Immature natural killer cell (primary cell): ENCODE results near the gene SH2D5. TPM values are rescaled to one million over a fixed set of nuclear protein-coding genes. Genes with fewer than 3 reads are reported as not detected.
"Not testable (repeated sequence)": the region's sequence is repeated elsewhere in the genome, so short reads cannot be mapped to it uniquely, and the experiment has no call there.

Source experiments
- DNase-seq, 3 donors: peaks; one replicate each; pipeline ENCODE4 v3.0.0; 2022; ENCODE audit warnings: mixed read lengths in 1 of 3
- H3K27ac Mint-ChIP-seq, 6 donors: one replicate each; pipeline ENCODE4 v1.8.0; 2020; ENCODE audit warnings: mixed read lengths in 6 of 6, mild to moderate bottlenecking in 5 of 6, inconsistent platforms in 4 of 6, moderate library complexity in 3 of 6
- H3K27me3 Mint-ChIP-seq, 3 donors: one replicate each; pipeline ENCODE4 v1.8.0; 2020 to 2021; ENCODE audit warnings: low read depth in 3 of 3, mild to moderate bottlenecking in 3 of 3, mixed read lengths in 3 of 3, moderate library complexity in 3 of 3, inconsistent platforms in 1 of 3
- H3K36me3 Mint-ChIP-seq, 3 donors: one replicate each; pipeline ENCODE4 v1.8.0; 2020; ENCODE audit warnings: mixed read lengths in 3 of 3, inconsistent platforms in 2 of 3, mild to moderate bottlenecking in 2 of 3
- H3K4me1 Mint-ChIP-seq, 2 donors: one replicate each; pipeline ENCODE4 v1.8.0; 2020; ENCODE audit warnings: inconsistent platforms in 2 of 2, mild to moderate bottlenecking in 2 of 2, mixed read lengths in 2 of 2, moderate library complexity in 1 of 2
- H3K4me3 Mint-ChIP-seq, 5 donors: one replicate each; pipeline ENCODE4 v1.8.0; 2020; ENCODE audit warnings: mild to moderate bottlenecking in 5 of 5, mixed read lengths in 5 of 5, inconsistent platforms in 3 of 5, moderate library complexity in 3 of 5
- H3K9me3 Mint-ChIP-seq, 6 donors: one replicate each; pipeline ENCODE4 v1.8.0; 2020; ENCODE audit warnings: mild to moderate bottlenecking in 6 of 6, mixed read lengths in 6 of 6, inconsistent platforms in 4 of 6, moderate library complexity in 3 of 6
- polyA plus RNA-seq, 3 donors: library from polyadenylated mRNA; unstranded; fragments of 300-500 nt; fragmentation: Illumina TruSeq; gene quantifications; one replicate each; pipeline ENCODE4 v1.2.3, GENCODE V29; 2021

Gene SH2D5
- polyA plus RNA-seq, 3 donors from 2014 or later, result not detected

DNA sequence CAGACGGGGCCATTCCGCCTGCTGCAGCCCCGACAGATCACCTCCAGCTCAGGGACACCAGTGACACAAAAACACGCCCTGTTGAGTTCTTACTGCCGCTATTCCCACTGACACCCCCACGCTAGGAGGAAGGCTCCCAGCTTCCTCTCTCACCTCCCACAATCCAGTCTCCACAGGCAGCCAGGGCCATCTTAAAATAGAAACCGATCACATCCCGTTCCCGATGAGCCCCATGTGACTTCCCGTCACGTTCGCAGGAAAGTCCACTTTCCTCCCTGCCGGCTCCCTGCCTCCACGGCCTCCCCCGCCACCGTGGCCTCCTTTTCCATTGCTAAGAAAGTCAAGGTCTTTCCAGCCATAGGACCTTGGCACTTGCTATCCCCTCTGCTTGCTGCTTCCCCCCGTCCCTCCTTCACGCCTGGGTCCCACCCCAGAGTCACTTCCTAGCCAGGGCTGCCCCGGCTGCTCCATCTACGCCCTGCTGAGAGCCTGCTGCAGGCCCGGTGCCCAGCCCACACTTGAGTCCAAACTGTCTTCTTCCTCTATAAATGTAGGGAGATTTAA is 47.3 kb downstream of the SH2D5 start:
- Mint-ChIP-seq H3K36me3 (peaks cover 0 to 2% (median 0%) of the 10 kb centered on the region in 3 donors), H3K4me3 (no peak overlapping the region), H3K9me3 (peaks cover 0 to 2% (median 0%) of the 10 kb centered on the region in 6 donors), H3K4me1 (no peaks in the 10 kb centered on the region), H3K27me3 (peaks cover 0 to 5% (median 1%) of the 10 kb centered on the region in 3 donors), H3K27ac (no peak overlapping the region)
- no peak for DNase-seq

DNA sequence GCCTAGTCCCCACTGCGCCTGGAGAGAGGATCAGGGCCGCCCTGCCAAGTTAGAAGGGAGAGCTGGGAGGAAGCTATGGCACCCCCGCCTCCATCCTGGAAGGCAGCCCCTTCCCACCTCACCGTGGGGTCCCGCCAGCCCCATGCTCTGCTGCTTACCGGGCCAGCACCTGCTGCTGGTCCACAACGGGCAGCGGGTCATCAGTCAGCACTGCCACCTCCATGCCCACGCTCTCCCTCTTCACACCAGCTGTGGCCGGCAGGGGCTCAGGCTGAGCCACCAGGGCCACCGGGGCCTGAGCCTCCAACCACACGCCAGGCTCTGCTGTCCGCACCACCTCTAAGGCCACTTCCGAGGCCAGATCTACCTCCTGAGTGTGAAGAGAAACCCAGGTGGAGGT is 47.9 kb downstream of the SH2D5 start:
- Mint-ChIP-seq H3K4me3 (no peak overlapping the region), H3K9me3 (peaks cover 0 to 2% (median 0%) of the 10 kb centered on the region in 6 donors), H3K27ac (no peak overlapping the region), H3K27me3 (peaks cover 0 to 5% (median 1%) of the 10 kb centered on the region in 3 donors), H3K36me3 (peaks cover 0 to 2% (median 0%) of the 10 kb centered on the region in 3 donors), H3K4me1 (no peaks in the 10 kb centered on the region)
- no peak for DNase-seq

DNA sequence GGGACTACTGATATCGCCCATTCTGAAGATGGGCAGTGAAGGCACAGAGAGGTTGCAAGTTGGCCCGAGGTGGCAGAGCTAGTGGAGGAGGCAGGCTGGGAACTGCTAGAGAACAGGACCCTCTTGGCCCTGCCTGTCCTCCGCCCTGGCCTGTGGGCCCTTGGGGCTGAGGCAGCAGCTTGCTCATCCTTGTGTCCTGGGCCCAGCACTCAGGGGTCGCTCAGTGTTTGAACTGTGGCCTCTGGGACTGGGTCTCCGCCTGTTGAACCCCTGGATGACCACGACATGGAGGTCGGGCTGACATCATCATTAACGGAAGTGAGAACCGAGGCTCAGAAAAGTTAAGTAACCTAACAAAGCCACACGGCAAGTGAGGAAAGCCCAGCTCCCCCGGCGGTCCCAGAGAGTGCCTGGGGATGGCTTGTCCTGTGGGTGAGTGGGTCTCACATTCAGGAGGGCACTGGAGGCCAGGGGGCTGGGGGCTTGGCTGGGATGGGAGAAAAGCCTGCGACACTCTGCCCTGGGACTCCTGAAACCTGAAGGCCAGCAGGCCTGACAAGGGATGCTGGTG is 48.4 kb downstream of the SH2D5 start:
- H3K4me3 Mint-ChIP-seq, result no peak overlapping the region
- H3K4me1 Mint-ChIP-seq, result no peaks in the 10 kb centered on the region
- H3K27me3 Mint-ChIP-seq, result peaks cover 0 to 5% (median 1%) of the 10 kb centered on the region in 3 donors
- no peak for DNase-seq
- H3K36me3 Mint-ChIP-seq, result peaks cover 0 to 2% (median 0%) of the 10 kb centered on the region in 3 donors
- no peak overlapping the region for H3K27ac Mint-ChIP-seq
- peaks cover 0 to 2% (median 0%) of the 10 kb centered on the region in 6 donors for H3K9me3 Mint-ChIP-seq

DNA sequence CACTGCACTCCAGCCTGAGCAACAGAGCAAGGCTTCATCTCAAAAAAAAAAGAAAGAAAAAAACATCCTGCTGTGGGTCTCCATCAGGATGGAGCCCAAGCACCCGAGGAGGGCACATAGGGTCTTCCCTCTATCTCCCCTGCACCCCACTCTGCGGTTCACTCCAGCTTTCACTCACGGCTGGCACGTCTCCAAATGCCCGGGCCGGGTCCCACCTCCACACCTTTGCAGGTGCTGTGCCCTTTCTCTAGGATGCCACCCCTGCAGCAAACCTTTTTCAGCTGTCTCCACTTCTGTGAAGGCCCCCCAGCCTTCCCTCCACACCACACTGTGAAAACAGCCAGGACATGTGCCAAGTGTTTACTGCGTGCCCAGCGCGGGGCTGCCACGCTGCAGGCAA is 48.9 kb downstream of the SH2D5 start:
- no peak for DNase-seq
- Mint-ChIP-seq H3K4me1 (peaks cover 4% of the 10 kb centered on the region in 2 donors), H3K9me3 (peaks cover 0 to 2% (median 0%) of the 10 kb centered on the region in 6 donors), H3K4me3 (no peak overlapping the region), H3K27me3 (peaks cover 0 to 5% (median 1%) of the 10 kb centered on the region in 3 donors), H3K36me3 (peaks cover 0 to 2% (median 0%) of the 10 kb centered on the region in 3 donors), H3K27ac (no peak overlapping the region)

DNA sequence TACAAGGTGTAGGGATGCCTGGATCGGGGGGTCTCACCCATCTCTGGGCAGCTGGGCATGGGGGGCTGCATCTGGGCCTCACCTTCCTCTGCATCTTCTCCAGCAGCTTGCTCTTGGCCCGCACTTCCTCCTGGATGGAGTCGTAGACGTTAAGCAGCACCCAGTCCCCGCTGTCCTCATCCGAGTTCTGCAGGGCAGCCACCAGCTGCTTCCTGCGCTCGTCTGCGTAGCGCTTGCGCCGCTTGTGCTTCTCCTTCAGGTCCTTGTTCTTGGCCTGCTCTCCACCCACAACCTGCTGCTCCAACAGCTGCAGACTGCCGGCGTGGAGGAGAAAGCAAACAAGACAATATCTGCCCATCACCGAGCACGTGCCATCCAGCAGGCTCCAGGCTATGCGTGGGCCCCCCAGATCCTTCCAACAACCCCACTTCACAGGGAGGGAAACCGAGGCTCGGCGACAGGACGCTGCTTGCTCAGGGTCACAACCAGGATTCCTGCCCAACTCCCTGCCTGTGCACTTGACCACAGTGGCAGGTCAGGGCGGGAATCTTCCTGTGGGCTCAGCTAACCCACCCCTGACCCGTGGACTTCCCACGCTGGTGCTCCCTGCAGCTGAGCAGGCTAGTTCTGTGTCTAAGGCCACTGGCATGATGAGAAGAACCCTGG is 49.8 kb downstream of the SH2D5 start:
- Mint-ChIP-seq H3K4me3 (no peak overlapping the region), H3K36me3 (peaks cover 0 to 2% (median 0%) of the 10 kb centered on the region in 3 donors), H3K27ac (no peak overlapping the region), H3K9me3 (peaks cover 0 to 2% (median 0%) of the 10 kb centered on the region in 6 donors), H3K4me1 (peaks cover 9 to 11% of the 10 kb centered on the region in 2 donors), H3K27me3 (peaks cover 0 to 7% (median 1%) of the 10 kb centered on the region in 3 donors)
- no peak for DNase-seq

DNA sequence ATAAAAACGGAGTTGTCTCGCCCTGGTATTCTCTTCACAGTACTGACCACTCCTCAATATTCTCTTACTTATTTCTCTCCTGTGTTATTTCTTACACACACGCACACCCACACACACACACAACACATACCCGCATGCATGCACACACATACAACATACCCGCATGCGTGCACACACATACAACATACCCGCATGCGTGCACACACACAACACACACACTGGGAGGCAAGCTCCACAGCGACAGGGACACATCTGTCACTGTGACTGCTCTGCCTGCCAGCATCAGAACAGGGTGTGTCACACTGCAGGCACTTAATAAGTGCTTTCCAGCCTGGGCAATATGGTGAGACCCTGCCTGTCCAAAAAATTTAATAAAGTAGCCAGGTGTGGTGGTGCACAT is 50.5 kb downstream of the SH2D5 start:
- Mint-ChIP-seq H3K9me3 (peaks cover 0 to 2% (median 0%) of the 10 kb centered on the region in 6 donors), H3K36me3 (peaks cover 0 to 2% (median 0%) of the 10 kb centered on the region in 3 donors), H3K27me3 (peaks cover 2 to 7% (median 4%) of the 10 kb centered on the region in 3 donors), H3K27ac (no peak overlapping the region), H3K4me3 (no peak overlapping the region), H3K4me1 (peaks cover 9 to 11% of the 10 kb centered on the region in 2 donors)
- DNase-seq, result no peak

DNA sequence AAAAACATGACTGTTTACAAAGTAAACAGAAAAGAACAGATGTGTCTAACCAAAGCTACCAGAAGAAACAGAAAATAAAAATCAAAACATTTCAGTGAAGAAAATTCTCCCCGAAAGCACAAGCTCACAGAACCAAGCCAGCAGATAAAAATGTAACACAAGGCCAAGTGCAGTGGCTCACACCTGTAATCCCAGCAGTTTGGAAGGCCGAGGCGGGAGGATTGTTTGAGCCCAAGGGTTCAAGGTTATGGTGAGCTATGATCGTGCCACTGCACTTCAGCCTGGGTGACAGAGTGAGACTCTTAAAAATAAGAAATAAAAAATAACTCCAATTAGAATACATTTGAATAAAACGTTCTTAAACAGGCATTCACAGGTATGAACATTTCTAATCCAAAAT is 52.2 kb downstream of the SH2D5 start:
- Mint-ChIP-seq H3K27ac (no peak overlapping the region), H3K27me3 (peaks cover 4 to 11% (median 5%) of the 10 kb centered on the region in 3 donors), H3K9me3 (peaks cover 0 to 2% (median 0%) of the 10 kb centered on the region in 6 donors), H3K36me3 (peaks cover 0 to 2% (median 0%) of the 10 kb centered on the region in 3 donors), H3K4me3 (no peak overlapping the region), H3K4me1 (peaks cover 9 to 11% of the 10 kb centered on the region in 2 donors)
- no peak for DNase-seq

DNA sequence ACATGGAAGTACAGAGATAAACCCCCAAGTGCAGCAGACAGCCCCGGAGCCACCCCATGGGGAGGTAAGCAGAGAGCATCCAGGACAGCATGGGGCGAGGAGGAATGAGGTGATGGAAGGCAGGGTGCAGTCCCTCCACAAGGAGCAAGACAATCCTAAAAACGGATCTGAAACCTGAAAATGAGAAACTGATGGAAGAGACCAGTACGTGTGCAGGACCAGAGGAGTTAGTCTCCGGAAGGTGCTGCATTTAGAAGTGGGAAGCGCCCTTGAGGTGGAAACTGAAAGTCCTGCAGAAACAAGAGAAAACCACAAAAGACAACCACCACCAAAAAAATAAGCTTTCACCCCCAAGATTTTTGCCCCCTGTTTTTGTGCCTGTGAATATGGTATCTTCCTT is 53.9 kb downstream of the SH2D5 start:
- H3K4me1 Mint-ChIP-seq, result peaks cover 9 to 11% of the 10 kb centered on the region in 2 donors
- DNase-seq, result peak in 1 of 3 donors; percentile 17
- H3K27ac Mint-ChIP-seq, result peak overlapping the region in 1 of 6 donors; percentile 59
- peaks cover 0 to 2% (median 0%) of the 10 kb centered on the region in 3 donors for H3K36me3 Mint-ChIP-seq
- peaks cover 3 to 11% (median 5%) of the 10 kb centered on the region in 3 donors for H3K27me3 Mint-ChIP-seq
- H3K9me3 Mint-ChIP-seq, result peaks cover 0 to 2% (median 0%) of the 10 kb centered on the region in 6 donors
- H3K4me3 Mint-ChIP-seq, result peak overlapping the region; percentile 18 to 73 (median 45)

DNA sequence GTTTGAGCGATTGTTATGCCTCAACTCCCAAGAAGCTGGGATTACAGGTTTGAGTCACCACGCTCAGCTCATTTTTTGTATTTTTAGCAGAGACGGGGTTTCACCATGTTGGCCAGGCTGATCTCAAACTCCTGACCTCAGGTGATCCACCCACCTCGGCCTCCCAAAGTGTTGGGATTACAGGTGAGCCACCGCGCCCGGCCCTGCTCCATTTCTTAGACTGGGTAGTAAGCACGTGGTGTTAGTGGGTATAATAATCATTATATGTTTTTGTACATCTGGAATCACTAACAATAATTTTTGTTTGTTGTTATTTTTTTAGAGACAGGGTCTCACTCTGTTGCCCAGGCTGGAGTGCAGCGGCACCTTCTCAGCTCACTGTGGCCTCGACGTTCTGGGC is 58.9 kb downstream of the SH2D5 start:
- H3K4me3 Mint-ChIP-seq, H3K9me3 Mint-ChIP-seq, H3K27ac Mint-ChIP-seq, H3K36me3 Mint-ChIP-seq, H3K4me1 Mint-ChIP-seq, DNase-seq: not testable (repeated sequence)
- peaks cover 3 to 16% (median 4%) of the 10 kb centered on the region in 3 donors for H3K27me3 Mint-ChIP-seq

DNA sequence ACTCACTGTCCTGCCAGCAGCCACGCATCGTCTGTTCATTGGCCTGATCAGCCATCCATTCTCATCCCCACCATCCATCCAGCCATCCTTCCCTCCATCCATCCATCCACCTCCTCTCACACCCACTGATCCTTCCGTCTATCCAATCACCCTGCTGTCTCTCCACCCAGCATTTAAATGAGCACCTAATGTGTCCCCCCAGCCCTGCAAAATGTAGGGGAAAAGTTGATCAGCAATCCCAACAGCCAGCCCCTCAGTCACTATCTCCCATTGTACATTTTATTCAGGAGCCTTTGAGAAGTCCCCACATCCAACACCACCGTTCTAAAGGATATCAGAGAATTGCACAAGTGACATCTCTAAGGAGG is 60.3 kb downstream of the SH2D5 start:
- no peaks in the 10 kb centered on the region for H3K36me3 Mint-ChIP-seq
- no peak overlapping the region for H3K27ac Mint-ChIP-seq
- no peaks in the 10 kb centered on the region for H3K4me1 Mint-ChIP-seq
- no peaks in the 10 kb centered on the region for H3K9me3 Mint-ChIP-seq
- no peak for DNase-seq
- H3K4me3 Mint-ChIP-seq, result no peak overlapping the region
- H3K27me3 Mint-ChIP-seq, result peaks cover 1 to 18% (median 2%) of the 10 kb centered on the region in 3 donors

DNA sequence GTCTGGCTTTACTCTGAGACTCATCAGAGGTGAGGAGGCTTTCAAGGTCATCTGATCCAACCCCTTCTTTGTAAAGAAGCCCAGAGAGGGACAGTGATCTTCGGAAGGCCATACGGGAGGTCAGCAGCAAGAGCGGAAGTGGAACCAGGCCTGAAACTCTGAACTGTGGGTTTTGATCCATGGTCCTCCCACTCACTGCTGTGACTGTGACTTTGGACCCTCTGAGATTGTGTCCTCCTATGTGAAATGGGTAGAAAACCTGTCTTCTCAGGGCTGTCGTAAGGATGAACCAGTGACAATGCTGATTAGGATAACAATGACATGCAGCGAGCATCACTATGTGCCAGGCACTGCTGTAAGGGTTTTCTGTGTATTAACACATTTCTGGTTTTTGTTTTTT is 61.6 kb downstream of the SH2D5 start:
- H3K27ac Mint-ChIP-seq, result no peak overlapping the region
- H3K4me3 Mint-ChIP-seq, result no peak overlapping the region
- H3K4me1 Mint-ChIP-seq, result no peaks in the 10 kb centered on the region

More for the DNA sequence above, 61.6 kb downstream of the SH2D5 start:
- Mint-ChIP-seq H3K9me3 (no peaks in the 10 kb centered on the region), H3K27me3 (peaks cover 0 to 11% (median 2%) of the 10 kb centered on the region in 3 donors), H3K36me3 (no peaks in the 10 kb centered on the region)
- no peak for DNase-seq
